ENCODE measurements around the gene LRMDA. TPM values are rescaled to one million over a fixed set of nuclear protein-coding genes. Genes with fewer than 3 reads are reported as not detected.
A peak's percentile ranks its signal among the peaks of the same experiment; 100 is the strongest.

LRMDA gene
- total and polyA plus RNA-seq, 2 of the 13 experiments (the other 11 are each of a cell fraction or from before 2014, with no cell fraction given), result 13.4 to 22.0 TPM

DNA sequence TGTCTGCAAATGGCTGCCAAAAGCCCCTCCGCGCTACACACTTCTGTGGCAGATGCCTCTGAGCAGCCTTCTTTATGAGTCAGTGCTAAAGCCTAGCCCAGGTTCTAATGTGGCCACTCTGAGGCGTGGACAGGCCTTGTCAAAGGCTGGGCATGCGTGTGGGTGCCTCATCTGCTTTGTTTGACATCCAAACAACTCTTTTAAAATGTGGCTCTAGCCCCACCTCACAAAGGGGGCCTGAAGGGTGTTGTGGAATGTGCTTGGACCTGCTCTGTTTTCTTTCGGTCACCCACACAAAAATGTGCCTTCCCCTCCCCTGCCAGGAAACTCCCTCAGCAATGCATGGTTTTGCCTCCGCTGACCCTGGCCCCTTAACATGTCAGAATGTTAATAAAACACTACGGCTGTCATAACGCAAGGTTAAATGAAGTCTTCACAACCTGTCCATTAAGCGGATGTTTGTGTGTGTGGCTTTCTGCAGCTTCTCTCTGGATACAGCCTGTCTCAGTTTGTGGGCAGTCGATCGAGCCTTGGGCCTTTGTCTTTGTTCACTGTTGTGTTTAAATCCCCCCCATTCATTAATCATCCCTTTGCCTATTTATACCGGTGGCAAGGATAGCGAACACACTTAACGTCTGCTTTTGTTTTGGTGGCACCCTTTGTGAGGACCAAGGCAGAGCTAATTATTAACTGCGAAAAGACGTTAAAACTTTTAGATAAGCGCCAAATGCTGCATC, 718.9 kb downstream of the LRMDA start (continued):
- TF ChIP-seq, protein P1, sequence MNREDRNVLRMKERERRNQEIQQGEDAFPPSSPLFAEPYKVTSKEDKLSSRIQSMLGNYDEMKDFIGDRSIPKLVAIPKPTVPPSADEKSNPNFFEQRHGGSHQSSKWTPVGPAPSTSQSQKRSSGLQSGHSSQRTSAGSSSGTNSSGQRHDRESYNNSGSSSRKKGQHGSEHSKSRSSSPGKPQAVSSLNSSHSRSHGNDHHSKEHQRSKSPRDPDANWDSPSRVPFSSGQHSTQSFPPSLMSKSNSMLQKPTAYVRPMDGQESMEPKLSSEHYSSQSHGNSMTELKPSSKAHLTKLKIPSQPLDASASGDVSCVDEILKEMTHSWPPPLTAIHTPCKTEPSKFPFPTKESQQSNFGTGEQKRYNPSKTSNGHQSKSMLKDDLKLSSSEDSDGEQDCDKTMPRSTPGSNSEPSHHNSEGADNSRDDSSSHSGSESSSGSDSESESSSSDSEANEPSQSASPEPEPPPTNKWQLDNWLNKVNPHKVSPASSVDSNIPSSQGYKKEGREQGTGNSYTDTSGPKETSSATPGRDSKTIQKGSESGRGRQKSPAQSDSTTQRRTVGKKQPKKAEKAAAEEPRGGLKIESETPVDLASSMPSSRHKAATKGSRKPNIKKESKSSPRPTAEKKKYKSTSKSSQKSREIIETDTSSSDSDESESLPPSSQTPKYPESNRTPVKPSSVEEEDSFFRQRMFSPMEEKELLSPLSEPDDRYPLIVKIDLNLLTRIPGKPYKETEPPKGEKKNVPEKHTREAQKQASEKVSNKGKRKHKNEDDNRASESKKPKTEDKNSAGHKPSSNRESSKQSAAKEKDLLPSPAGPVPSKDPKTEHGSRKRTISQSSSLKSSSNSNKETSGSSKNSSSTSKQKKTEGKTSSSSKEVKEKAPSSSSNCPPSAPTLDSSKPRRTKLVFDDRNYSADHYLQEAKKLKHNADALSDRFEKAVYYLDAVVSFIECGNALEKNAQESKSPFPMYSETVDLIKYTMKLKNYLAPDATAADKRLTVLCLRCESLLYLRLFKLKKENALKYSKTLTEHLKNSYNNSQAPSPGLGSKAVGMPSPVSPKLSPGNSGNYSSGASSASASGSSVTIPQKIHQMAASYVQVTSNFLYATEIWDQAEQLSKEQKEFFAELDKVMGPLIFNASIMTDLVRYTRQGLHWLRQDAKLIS (CRISPR knock-in tag; IDR thresholded peaks at IDR 0.05), result 0 out of 2 replicates have a peak, but pooled peaks have one; percentile 28
- 0 out of 2 replicates have a peak, but pooled peaks have one; percentile 11 for TF ChIP-seq ZBTB7A (CRISPR knock-in tag; IDR thresholded peaks at IDR 0.05)
- TF ChIP-seq, protein P2, sequence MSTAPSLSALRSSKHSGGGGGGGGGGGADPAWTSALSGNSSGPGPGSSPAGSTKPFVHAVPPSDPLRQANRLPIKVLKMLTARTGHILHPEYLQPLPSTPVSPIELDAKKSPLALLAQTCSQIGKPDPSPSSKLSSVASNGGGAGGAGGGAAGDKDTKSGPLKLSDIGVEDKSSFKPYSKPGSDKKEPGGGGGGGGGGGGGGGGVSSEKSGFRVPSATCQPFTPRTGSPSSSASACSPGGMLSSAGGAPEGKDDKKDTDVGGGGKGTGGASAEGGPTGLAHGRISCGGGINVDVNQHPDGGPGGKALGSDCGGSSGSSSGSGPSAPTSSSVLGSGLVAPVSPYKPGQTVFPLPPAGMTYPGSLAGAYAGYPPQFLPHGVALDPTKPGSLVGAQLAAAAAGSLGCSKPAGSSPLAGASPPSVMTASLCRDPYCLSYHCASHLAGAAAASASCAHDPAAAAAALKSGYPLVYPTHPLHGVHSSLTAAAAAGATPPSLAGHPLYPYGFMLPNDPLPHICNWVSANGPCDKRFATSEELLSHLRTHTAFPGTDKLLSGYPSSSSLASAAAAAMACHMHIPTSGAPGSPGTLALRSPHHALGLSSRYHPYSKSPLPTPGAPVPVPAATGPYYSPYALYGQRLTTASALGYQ (CRISPR knock-in tag; IDR thresholded peaks at IDR 0.05), result peak; percentile 94
- TF ChIP-seq RNF2 (conservative IDR thresholded peaks at IDR 0.05; ENCODE audit: low read depth), result 0 out of 2 replicates have a peak, but pooled peaks have one; percentile 25
- TF ChIP-seq, protein P3, sequence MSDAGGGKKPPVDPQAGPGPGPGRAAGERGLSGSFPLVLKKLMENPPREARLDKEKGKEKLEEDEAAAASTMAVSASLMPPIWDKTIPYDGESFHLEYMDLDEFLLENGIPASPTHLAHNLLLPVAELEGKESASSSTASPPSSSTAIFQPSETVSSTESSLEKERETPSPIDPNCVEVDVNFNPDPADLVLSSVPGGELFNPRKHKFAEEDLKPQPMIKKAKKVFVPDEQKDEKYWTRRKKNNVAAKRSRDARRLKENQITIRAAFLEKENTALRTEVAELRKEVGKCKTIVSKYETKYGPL (CRISPR knock-in tag; IDR thresholded peaks at IDR 0.05), result peak; percentile 29; the same call in 1 of the 2 replicates
- TF ChIP-seq, protein P4, sequence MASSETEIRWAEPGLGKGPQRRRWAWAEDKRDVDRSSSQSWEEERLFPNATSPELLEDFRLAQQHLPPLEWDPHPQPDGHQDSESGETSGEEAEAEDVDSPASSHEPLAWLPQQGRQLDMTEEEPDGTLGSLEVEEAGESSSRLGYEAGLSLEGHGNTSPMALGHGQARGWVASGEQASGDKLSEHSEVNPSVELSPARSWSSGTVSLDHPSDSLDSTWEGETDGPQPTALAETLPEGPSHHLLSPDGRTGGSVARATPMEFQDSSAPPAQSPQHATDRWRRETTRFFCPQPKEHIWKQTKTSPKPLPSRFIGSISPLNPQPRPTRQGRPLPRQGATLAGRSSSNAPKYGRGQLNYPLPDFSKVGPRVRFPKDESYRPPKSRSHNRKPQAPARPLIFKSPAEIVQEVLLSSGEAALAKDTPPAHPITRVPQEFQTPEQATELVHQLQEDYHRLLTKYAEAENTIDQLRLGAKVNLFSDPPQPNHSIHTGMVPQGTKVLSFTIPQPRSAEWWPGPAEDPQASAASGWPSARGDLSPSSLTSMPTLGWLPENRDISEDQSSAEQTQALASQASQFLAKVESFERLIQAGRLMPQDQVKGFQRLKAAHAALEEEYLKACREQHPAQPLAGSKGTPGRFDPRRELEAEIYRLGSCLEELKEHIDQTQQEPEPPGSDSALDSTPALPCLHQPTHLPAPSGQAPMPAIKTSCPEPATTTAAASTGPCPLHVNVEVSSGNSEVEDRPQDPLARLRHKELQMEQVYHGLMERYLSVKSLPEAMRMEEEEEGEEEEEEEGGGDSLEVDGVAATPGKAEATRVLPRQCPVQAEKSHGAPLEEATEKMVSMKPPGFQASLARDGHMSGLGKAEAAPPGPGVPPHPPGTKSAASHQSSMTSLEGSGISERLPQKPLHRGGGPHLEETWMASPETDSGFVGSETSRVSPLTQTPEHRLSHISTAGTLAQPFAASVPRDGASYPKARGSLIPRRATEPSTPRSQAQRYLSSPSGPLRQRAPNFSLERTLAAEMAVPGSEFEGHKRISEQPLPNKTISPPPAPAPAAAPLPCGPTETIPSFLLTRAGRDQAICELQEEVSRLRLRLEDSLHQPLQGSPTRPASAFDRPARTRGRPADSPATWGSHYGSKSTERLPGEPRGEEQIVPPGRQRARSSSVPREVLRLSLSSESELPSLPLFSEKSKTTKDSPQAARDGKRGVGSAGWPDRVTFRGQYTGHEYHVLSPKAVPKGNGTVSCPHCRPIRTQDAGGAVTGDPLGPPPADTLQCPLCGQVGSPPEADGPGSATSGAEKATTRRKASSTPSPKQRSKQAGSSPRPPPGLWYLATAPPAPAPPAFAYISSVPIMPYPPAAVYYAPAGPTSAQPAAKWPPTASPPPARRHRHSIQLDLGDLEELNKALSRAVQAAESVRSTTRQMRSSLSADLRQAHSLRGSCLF (CRISPR knock-in tag; IDR thresholded peaks at IDR 0.05; ENCODE audit: borderline replicate concordance), result peak; percentile 40; the same call in 1 of the 2 replicates
- TF ChIP-seq ZNF724P (CRISPR knock-in tag; IDR thresholded peaks at IDR 0.05; ENCODE audit: borderline replicate concordance), result 0 out of 2 replicates have a peak, but pooled peaks have one; percentile 29
- TF ChIP-seq, protein P5, sequence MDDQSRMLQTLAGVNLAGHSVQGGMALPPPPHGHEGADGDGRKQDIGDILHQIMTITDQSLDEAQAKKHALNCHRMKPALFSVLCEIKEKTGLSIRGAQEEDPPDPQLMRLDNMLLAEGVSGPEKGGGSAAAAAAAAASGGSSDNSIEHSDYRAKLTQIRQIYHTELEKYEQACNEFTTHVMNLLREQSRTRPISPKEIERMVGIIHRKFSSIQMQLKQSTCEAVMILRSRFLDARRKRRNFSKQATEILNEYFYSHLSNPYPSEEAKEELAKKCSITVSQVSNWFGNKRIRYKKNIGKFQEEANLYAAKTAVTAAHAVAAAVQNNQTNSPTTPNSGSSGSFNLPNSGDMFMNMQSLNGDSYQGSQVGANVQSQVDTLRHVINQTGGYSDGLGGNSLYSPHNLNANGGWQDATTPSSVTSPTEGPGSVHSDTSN (CRISPR knock-in tag; IDR thresholded peaks at IDR 0.05; ENCODE audit: borderline replicate concordance), result no peak
- TF ChIP-seq, protein P6, sequence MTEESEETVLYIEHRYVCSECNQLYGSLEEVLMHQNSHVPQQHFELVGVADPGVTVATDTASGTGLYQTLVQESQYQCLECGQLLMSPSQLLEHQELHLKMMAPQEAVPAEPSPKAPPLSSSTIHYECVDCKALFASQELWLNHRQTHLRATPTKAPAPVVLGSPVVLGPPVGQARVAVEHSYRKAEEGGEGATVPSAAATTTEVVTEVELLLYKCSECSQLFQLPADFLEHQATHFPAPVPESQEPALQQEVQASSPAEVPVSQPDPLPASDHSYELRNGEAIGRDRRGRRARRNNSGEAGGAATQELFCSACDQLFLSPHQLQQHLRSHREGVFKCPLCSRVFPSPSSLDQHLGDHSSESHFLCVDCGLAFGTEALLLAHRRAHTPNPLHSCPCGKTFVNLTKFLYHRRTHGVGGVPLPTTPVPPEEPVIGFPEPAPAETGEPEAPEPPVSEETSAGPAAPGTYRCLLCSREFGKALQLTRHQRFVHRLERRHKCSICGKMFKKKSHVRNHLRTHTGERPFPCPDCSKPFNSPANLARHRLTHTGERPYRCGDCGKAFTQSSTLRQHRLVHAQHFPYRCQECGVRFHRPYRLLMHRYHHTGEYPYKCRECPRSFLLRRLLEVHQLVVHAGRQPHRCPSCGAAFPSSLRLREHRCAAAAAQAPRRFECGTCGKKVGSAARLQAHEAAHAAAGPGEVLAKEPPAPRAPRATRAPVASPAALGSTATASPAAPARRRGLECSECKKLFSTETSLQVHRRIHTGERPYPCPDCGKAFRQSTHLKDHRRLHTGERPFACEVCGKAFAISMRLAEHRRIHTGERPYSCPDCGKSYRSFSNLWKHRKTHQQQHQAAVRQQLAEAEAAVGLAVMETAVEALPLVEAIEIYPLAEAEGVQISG (CRISPR knock-in tag; IDR thresholded peaks at IDR 0.05), result peak; percentile 73
- TF ChIP-seq ZKSCAN5 (CRISPR knock-in tag; IDR thresholded peaks at IDR 0.05), result no peak
- TF ChIP-seq ZNF782 (CRISPR knock-in tag; IDR thresholded peaks at IDR 0.05; ENCODE audit: borderline replicate concordance), result no peak; the same call in 1 of the 2 replicates

All from HepG2 (cell line).